Measurements from ENCODE around the gene TRABD.

- TF ChIP-seq CTCF (IDR thresholded peaks at IDR 0.05) (no peak), POLR2A (IDR thresholded peaks at IDR 0.05) (no peak)
Observed at GRCh38 chr22:50222508-50222907, 36.8 kb downstream of the TRABD start.

All from heart left ventricle (tissue), 13 donors.